GF-D8 (cell line): ENCODE results near the gene GKN2.
"Not testable (repeated sequence)": the region's sequence is repeated elsewhere in the genome, so short reads cannot be mapped to it uniquely, and the experiment has no call there.

Experiments
- DNase-seq: peaks from one replicate; lab custom pipeline; 2025; lab: John Stamatoyannopoulos, UW

GKN2 gene

DNA sequence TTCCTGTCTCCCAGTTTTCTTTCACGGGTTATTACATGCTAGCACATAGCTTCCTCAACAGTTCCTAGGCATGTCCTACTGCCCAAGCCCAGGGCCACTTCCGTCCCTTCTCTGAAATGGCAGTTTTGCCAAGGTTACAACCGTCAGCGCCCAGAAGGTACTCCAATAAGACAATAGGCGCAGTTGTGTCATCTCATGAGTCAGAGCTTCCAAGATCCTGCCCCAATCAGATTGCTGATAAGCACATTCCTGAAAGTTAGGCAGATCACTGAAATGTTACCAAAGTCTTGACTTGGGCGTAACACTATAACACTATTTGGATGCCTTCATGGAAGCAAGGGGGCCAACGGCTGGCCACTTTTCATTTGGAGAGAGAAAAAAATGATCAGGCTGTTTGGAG lies 34.2 kb downstream of the GKN2 start:
- no peak for DNase-seq

DNA sequence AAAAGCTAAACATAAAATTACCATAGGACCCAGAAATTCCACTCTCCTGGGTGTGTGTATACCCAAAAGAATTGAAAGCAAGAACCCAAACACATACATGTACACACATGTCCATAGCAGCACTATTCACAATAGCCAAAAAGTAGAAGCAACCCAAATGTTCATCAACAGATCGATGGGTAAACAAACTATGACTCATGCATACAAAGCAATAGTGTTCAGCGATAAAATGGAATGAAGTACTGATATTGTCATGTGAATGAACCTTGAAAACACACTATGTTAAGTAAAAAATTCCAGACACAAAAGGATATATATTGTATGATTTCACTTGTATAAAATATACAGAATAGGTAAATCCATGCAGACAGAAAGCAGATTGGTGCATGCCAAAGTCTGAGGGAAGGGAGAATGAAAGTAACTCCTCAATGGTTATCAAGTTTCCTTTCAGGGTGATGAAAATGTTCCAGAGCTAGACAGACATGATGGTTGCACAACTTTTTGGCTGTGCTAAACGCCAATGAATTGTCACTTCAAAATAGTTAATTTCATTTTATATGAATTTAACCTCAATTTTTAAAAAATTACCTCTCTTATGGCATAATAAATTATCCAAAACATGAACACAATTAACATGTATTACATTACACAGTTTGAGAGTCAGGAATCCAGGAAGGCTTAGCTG lies 35.5 kb downstream of the GKN2 start:
- DNase-seq = no peak

DNA sequence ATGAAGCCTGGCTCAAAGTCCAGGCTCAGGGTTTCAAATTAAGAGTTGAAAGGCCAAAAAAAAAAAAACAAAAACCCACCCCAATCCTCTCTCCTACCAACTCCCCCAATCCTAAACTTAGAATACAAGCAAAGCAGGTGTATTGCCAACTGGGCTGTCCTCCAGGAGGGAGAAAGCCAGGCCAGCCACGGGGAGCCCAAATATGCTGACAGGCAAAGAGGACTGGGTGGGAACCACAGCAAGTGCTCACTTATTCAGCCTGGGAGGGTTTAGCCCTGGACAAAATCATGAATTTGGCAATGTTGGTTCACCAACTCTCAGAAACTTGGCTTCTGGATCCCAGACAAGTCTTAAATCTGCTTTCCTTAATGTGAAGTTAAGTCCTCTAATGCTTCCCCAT lies 36.5 kb downstream of the GKN2 start:
- DNase-seq = no peak

DNA sequence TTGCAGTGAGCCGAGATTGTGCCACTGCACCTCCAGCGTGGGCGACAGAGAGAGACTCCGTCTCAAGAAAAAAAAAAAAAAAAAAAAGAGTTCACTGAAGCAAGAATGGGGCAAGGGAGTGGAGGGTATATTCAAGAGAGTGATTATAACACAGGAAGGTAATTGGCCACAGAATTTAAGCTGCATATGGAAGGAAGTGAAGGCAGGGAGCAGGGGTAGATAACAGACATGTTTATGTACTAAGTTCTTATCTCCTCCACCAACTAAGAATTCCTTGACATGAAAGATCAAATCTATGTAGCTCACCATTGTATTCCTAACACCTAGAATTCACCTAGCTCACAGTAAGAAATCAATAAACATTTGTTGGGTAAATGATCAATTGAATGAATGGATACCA lies 37.3 kb downstream of the GKN2 start:
- peak; percentile 13 for DNase-seq

DNA sequence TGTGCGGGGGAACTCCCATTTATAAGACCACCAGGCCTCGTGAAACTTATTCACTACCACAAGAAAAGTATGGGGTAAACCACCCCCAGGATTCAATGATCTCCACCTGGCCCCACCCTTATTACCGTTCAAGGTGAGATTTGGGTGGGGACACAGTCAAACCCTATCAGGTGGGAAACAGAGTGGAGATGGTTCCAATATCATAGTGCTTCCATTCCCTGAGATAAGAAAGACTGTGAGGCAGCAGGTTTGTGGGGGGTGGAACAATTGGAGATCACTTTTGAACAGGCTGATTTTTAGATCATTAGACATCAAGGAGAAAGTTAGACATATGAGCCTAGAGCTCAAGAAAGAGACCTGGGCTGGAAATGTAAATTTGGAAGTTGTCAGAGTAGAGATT lies 39.3 kb downstream of the GKN2 start:
- DNase-seq = no peak

DNA sequence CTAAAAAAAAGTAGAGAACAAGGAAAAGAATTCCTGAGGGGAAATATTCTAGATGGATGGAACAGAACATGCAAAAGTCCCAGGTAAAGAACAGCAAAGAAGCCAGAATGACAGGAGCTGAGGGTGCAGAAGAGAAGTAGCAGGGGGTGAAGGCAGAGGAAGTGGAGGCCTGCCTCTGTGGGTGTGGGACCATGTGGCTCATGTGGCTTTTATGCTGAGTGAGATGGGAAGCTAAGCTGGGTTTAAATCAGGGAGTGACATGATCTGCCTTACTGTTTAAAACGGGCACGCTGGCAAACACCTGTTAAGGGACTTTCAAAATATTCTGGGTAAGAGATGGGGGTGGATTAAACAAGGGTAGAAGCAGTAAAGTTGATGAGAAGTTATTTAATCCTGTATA lies 40.0 kb downstream of the GKN2 start:
- peak; percentile 27 for DNase-seq

DNA sequence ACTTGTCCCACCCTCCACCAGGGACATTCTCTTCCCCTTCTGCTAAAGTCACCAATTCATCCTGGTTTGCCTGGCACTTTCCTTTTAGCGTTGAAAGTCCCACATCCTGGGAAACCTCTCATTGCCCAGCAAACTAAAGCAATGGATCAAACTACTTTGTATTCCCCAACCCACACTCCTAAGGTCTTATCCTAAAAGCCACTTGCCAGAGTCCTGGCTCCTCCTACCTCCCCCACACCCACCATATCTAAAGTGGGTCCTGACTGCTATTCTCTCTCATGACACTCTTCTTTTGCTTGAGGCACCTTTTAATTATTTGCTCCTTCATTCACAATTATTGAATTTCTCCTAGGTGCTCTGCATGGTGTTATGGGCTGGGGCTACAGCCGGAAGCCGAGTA lies 40.6 kb downstream of the GKN2 start:
- no peak for DNase-seq

DNA sequence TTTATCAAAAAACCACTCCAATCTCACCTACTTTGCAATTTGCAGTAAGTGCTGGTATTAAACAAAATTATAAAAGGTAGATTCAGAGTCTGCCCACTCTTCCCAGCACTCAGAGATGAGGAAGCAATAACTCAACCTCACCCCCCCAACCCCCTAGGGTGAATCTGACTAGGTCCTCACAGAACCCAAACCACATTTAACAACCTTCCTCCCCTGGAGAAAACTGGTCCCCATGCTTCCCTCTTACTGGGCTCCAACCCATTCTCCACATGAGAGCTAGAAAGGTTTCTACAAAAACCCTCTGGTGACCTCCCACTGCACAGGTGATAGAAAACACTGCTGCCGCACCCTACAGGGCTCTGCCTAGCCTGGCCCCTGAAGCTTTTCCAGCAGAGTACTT lies 41.0 kb downstream of the GKN2 start:
- no peak for DNase-seq

DNA sequence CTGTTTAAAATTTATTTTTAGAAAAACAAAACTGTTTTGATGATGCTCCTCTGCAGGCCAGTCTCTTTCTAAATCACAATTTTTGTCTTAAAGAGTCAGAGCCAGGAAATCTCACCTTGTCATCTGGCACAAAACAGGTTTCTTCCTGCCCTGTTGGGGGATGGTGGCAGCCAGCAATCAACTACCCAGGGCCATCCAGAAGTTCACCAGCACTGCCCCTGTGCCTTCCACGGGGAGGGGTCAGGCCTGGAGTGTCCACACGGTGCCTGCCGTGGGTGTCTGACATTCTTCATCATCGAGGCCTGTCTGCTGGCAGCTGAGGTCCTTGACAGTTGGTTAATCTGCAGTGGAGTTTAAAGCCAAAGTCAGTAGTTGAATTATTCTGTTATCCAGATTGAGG lies 41.4 kb downstream of the GKN2 start:
- no peak for DNase-seq

DNA sequence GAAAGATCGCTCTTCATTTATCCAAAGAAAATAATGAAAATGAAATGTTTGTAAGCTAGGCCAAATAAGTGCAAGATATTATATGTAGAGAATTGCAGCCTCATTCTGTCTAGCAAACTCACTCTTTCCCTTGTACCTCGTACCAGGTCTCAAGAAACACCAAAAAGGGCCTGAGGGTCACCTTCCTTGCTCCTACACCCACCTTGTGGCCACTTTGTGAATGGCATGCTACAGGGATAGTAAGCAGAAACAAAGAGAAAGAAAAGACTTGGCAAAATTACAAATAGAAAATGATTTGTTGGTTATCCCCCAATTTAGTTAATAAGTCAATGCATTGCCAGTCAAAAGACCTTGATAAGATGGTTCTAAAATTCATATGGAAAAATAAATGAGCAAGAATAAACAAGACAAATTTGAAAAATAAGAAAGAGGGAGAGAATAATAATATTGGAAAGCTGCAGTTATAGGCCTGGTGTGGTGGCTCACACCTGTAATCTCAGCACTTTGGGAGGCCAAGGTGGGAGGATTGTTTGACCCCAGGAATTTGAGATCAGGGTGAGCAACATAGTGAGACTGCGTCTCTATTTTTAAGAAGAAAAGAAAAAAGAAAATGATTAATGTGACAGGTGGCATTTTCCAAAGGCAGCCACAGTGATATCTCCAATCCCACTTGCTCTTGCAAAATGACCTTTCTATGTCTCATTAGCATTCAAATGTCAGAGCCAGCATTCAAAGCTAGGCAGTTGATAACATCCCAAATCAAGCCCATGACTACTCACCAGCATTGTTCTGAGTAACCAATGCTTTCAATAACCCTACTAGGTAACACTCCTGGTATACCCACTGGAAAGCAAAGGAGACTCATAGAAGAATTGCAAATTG lies 42.7 kb downstream of the GKN2 start:
- DNase-seq = peak; percentile 38

DNA sequence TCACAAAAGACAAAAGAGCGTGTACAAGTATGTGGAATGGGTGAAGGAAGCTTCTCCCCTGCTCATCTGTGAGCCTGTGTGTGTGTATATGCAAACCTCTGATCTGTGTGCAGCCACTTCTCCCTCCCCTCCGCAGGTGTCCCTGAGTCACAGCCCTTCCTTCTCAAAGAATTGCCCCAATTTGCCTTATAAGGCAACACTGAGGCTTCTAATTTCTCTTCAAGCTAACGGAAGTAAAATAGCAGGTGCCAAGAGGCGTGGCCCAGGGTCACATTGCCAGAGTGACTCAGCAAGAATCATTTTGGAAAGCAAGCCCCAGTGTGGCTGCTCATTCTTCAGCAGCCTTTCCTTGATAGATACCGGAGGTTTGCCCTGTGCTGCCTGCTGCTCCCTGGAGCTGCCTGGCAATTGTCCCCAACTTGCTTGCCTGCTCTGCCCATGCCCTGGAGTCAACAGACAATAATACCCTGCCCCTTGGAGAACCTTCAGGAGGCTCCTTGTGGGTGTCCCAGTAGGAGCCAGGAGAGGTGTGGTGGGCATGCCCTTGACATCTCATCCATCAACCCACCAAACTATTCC lies 44.2 kb downstream of the GKN2 start:
- peak; percentile 92 for DNase-seq

DNA sequence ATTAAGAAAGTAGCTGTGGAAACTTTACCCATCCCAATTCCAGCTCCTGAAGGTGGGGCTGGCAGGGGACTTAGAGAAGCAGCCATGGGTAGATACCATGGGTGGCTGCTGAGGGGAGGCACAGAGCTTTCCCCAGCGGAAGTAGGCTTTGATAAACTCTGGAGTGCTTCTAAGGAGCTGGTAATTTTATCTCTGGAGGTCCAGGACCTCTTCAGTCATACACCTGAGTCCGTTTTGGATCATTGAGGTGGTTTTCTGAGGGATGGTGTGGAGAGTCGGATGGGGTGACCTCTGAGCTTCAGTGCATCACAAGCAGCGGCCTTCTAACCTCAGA lies 44.8 kb downstream of the GKN2 start:
- no peak for DNase-seq

DNA sequence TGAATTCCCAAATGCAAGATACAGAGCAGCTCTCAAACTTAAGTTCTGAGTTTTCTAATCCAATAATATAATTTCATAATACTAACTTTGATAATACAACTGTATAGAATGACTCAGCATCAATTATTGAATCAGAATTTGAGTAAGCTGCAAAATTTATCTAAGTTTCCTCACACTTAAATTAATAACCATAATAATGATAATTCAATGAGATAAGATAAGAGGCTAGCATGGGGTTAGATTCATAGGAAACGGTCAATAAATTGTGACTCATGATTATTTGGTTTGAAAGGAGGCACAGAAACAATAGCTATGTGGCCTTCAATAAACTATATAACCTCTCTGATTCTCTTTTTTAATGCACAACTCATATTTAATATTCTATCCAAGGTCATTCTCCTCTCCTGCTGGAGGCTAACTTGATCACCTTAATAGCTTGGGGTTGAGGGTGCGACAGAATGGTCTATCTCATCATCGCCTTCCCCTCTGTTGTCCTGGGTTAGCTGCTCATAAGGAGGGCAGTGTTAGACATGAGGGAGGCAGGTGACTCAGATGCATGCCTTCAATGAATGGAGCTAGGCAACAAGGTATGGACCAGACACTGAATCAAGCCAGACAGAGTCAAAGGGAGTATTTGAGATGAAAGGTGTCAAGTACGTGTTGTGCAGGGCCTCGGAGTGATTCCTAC lies 45.3 kb downstream of the GKN2 start:
- DNase-seq = no peak

DNA sequence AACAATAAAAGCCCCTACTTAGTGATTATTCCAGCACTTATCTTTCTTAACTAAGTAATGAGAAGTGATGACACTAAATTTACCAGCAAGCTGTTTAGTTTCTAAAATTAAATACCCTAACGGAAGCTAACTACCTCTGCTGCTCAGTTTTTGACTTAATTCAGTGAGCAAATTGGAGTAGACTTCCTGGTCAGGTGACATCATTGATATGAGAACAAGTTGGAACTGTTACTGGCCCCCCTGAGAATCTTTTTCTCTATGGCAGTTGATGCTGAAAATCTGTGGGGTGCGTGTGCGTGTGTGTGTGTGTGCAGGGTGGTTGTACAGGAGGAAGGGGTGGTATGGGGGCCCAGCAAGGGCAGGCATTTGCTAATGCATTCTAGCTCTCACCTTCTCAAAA lies 46.0 kb downstream of the GKN2 start:
- DNase-seq = no peak

DNA sequence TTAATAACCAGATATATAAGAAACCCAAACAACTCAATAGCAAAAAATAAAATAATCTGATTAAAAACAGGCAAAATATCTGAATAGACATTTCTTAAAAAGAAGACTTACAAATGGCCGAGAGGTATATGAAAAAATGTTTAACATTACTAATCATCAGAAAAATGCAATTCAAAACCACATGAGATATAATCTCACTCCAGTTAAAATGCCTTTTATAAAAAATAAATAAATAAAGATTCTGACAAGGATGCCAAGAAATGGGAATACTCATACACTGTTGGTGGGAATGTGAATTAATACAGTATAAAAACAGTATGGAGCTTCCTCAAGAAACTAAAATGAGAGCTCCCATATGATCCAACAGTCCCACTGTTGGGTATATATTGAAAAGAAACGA lies 47.6 kb downstream of the GKN2 start:
- DNase-seq = no peak

DNA sequence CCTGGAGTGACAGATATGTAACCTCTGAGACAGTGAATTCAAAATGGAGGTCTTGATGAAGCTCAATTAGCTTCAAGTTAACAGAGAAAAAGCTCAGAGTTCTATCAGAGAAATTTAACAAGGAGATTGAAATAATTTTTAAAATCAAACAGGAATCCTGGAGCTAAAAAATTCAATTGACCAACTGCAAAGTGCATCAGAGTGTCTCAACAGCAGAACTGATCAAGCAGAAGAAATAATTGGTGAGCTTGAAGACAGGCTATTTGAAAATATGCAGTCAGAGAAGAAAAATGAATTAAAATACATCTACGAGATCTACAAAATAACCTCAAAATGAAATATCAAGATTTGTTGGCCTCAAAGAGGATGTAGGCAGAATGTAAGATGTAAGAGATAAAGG lies 51.1 kb downstream of the GKN2 start:
- no peak for DNase-seq

DNA sequence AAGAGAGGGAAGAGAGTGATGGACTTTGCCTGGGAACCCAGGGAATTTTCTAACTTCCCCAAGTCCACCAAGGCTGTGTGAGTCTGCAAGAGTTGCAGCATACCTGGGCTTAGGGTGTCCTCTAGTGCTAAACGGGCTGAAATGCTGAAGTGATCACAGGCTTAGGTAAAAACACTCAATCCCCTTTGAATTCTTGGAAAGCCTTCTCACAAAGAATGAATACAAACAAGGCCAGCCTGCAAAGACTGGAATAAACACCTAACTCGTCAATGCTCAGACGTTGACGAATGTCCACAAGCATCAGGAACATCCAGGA lies 51.5 kb downstream of the GKN2 start:
- DNase-seq = no peak

DNA sequence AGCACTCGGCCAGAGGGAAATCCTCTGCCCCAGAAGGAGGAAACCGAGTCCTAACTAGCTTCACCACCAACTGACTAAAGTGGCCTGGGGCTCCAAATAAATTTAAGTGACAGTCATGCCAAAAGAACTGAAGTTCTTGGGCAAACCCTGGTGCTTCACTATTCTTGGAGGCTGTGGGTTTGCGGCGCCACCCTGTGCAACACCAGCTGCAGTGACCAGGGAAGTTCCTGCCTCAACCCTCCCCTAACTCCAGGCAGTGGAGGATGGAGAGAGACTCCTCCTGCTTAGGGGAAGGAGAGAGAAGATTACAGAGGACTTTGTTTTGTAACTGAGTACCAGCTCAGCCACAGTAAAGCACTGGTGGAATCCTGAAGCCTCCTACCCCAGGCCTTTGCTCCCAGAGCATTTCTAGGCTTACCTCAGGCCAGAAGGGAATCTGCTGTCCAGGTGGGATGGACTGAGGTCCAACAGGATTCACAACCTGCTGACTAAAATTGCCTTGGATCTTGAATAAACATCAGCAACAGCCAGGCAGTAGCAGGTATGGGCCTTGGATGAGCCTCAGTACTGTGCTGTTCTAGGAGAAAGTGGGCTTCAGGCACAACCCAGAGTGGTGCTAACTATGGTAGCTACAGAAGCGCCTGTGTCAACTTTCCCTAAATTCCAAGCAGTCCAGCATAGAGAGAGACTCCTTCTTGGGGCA lies 52.0 kb downstream of the GKN2 start:
- DNase-seq = no peak

DNA sequence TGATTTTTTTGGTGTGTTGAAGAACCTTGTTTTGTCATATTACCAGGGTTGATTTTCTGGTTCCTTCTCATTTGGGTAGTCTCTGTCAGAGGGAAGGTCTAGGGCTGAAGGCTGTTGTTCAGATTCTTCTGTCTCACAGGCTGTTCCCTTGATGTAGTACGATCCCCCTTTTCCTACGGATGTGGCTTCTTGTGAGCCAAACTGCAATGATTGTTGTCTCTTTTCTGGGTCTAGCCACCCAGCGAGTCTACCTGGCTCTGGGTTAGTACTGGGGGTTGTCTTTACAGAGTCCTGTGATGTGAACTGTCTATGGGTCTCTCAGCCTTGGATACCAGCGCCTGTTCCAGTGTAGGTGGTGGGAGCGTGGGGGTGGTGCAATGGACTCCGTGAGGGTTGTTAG lies 56.7 kb downstream of the GKN2 start:
- DNase-seq = not testable (repeated sequence)
